K562 (cell line): ENCODE data around the gene AGPAT1. TPM values are rescaled to one million over a fixed set of nuclear protein-coding genes. Genes with fewer than 3 reads are reported as not detected.

Source experiments
- BCL6 ChIP-seq: fragments of 250-450 bp; sonication (Bioruptor Pico); IDR thresholded peaks from 2 replicates; pipeline ENCODE4 v1.4.0; 2020
- BRD9 ChIP-seq: fragments of 450-650 bp; IDR thresholded peaks from 2 replicates; pipeline ENCODE4 v1.6.1; 2018; ENCODE audit warnings: low read depth; ENCODE audit not compliant: partially characterized antibody
- CBX8 ChIP-seq: fragments of 200-600 bp; sonication (generic); IDR thresholded peaks from 2 replicates; pipeline ENCODE4 v1.6.1; 2012; ENCODE audit warnings: borderline replicate concordance, mixed run types, low read depth, mild to moderate bottlenecking, moderate library complexity, mixed read lengths, low read length, control low read depth, inconsistent platforms; ENCODE audit not compliant: poor library complexity, severe bottlenecking; ENCODE audit errors: extremely low read depth
- CC2D1A ChIP-seq: fragments of 450-650 bp; IDR thresholded peaks from 2 replicates; pipeline ENCODE4 v1.6.1; 2017; ENCODE audit warnings: mild to moderate bottlenecking
- CREM ChIP-seq: IDR thresholded peaks from 2 replicates; pipeline ENCODE4 v1.6.1; 2014; ENCODE audit warnings: antibody characterized with exemption, low read depth
- EGR1 ChIP-seq: fragments of 450-650 bp; conservative IDR thresholded peaks from 2 replicates; pipeline ENCODE4 v1.6.1; 2017; ENCODE audit warnings: mild to moderate bottlenecking
- HDAC1 ChIP-seq, 2 experiments: fragments of 450-650 bp; IDR thresholded peaks; 2 replicates each; pipeline ENCODE4 v1.6.1; 2016 to 2017; ENCODE audit warnings: inconsistent platforms in 1 of 2, mild to moderate bottlenecking in 1 of 2, moderate library complexity in 1 of 2
- HDAC8 ChIP-seq: fragments of 450-650 bp; IDR thresholded peaks from 2 replicates; pipeline ENCODE4 v1.6.1; 2016; ENCODE audit warnings: mild to moderate bottlenecking, missing genetic modification characterization, moderate library complexity, missing compliant biosample characterization
- LCOR ChIP-seq: sonication (generic); formaldehyde crosslinking; IDR thresholded peaks from 2 replicates; pipeline ENCODE4 v1.8.0; 2022; ENCODE audit warnings: mild to moderate bottlenecking, missing genetic modification reagents
- MAFF ChIP-seq: IDR thresholded peaks from 2 replicates; pipeline ENCODE4 v1.6.1; 2012; ENCODE audit warnings: low read length, improper control_type of control experiment
- MBD2 ChIP-seq: sonication (generic); IDR thresholded peaks from 2 replicates; pipeline ENCODE4 v1.6.1; 2016; ENCODE audit warnings: low read depth, borderline replicate concordance
- MNT ChIP-seq, 2 experiments: fragments of 450-650 bp; conservative IDR thresholded peaks; 2 replicates each; pipeline ENCODE4 v1.6.1; 2017; ENCODE audit warnings: mild to moderate bottlenecking in 2 of 2, moderate library complexity in 2 of 2
- MTF1 ChIP-seq: fragments of 250-450 bp; sonication (Bioruptor Pico); IDR thresholded peaks from 2 replicates; pipeline ENCODE4 v1.9.0; 2021; ENCODE audit warnings: moderate library complexity, mild to moderate bottlenecking, inconsistent platforms, borderline replicate concordance
- NR2C1 ChIP-seq, 2 experiments: fragments of 450-650 bp; IDR thresholded peaks; 2 replicates each; pipeline ENCODE4 v1.6.1; 2017; ENCODE audit warnings: mild to moderate bottlenecking in 2 of 2, antibody characterized with exemption in 1 of 2, inconsistent platforms in 1 of 2, missing compliant biosample characterization in 1 of 2, missing genetic modification characterization in 1 of 2
- RCOR1 ChIP-seq, 2 experiments: IDR thresholded peaks; 2 replicates each; pipeline ENCODE4 v1.6.1; 2012; ENCODE audit warnings: low read depth in 2 of 2, low read length in 2 of 2, borderline replicate concordance in 1 of 2, improper control_type of control experiment in 1 of 2
- TRIM24 ChIP-seq, 2 experiments: fragments of 450-650 bp; IDR thresholded peaks; 2 replicates each; pipeline ENCODE4 v1.6.1; 2016
- UBTF ChIP-seq, 2 experiments: IDR thresholded peaks; 2 replicates each; pipeline ENCODE4 v1.6.1; 2012; ENCODE audit warnings: improper control_type of control experiment in 2 of 2, low read depth in 2 of 2, low read length in 2 of 2, borderline replicate concordance in 1 of 2
- ZBTB7A ChIP-seq: IDR thresholded peaks from 2 replicates; pipeline ENCODE4 v1.6.1; 2011; ENCODE audit warnings: low read depth, mild to moderate bottlenecking, low read length, moderate library complexity, borderline replicate concordance; ENCODE audit not compliant: control insufficient read depth
- ZKSCAN8 ChIP-seq: fragments of 200-800 bp; sonication (Bioruptor generic); IDR thresholded peaks from 2 replicates; pipeline ENCODE4 v1.6.1; 2016; ENCODE audit warnings: missing genetic modification characterization, missing compliant biosample characterization
- ZSCAN29 ChIP-seq: fragments of 450-650 bp; IDR thresholded peaks from 2 replicates; pipeline ENCODE4 v1.6.1; 2017
- polyA plus RNA-seq, 8 experiments: library from polyadenylated mRNA; depleted of rRNA in 4 of 8; stranded (reverse) in 5 of 8; unstranded in 3 of 8; fragments of >200 nt; fragmentation: Nextera tagmentation in 2 of 8; fragmentation: Illumina TruSeq in 1 of 8; extraction: Ambion mirVana in 2 of 8; extraction: Trizol in 1 of 8; gene quantifications; 2 replicates each; pipeline versions ENCODE4 v1.2.1 to v1.2.3, GENCODE V29; 2011 to 2014; ENCODE audit warnings: inconsistent platforms in 1 of 8, missing spikeins in 1 of 8
- total RNA-seq, 7 experiments: library from RNA; depleted of rRNA in 6 of 7; stranded (reverse); fragments of >200 nt in 6 of 7; fragmentation: Illumina TruSeq in 2 of 7; extraction: Trizol in 2 of 7; gene quantifications; 2 replicates each; pipeline versions ENCODE4 v1.2.1 to v1.2.3, GENCODE V29; 2011 to 2021; ENCODE audit warnings: low replicate concordance in 1 of 7
- TF ChIP-seq, protein P1 (sequence below): fragments of 150-350 bp; IDR thresholded peaks from 2 replicates; pipeline ENCODE4 v1.6.1; 2014; ENCODE audit warnings: low read depth, mild to moderate bottlenecking, low read length, borderline replicate concordance

The AGPAT1 gene
- total and polyA plus RNA-seq, 9 of the 15 experiments (the other 6 are each of a cell fraction or from before 2014, with no cell fraction given) = 37.9 to 176 (median 69.4) TPM

DNA sequence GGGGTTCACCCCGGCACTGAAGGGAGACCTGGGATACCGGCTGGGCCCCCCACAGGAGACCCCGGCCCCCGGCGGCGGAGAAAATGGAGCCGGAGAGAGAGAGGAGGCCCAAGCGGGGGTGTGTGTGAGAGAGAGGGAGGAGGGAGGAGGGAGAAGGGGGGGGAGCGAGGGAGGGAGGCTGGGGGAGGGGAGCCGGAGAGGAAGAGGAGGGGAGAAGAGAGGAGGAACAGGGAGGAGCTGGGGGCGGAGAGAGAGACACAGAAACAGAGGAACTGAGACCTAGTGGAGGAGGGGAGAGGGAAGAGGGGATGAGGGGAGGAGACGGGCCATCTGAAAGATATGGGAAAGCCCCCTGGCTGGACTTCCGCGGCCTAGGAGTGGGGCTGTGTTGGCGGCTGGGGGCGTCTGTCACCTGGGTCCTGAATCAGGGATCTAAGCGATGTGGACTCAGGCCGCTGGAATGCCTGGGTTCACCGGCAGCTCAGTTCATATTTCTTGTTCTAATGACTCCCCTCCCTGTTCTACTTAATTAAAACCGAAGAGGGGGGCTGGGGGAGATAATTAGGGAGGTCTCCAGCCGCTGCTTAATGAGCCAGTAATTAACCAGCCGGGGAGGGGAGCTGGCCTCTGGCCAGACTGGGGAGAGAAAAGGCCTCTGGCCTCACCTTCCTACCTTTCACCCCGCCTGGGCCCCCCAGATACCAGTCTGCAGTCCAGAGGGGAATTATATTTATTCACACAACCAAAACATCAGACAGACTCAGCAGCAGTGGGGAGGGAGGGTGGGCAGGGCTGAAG, 14.4 kb upstream of the AGPAT1 start, which contains the start of gene PBX2 (continued):
- TF ChIP-seq MTF1 (CRISPR knock-in tag) = no peak
- TF ChIP-seq, protein P1, sequence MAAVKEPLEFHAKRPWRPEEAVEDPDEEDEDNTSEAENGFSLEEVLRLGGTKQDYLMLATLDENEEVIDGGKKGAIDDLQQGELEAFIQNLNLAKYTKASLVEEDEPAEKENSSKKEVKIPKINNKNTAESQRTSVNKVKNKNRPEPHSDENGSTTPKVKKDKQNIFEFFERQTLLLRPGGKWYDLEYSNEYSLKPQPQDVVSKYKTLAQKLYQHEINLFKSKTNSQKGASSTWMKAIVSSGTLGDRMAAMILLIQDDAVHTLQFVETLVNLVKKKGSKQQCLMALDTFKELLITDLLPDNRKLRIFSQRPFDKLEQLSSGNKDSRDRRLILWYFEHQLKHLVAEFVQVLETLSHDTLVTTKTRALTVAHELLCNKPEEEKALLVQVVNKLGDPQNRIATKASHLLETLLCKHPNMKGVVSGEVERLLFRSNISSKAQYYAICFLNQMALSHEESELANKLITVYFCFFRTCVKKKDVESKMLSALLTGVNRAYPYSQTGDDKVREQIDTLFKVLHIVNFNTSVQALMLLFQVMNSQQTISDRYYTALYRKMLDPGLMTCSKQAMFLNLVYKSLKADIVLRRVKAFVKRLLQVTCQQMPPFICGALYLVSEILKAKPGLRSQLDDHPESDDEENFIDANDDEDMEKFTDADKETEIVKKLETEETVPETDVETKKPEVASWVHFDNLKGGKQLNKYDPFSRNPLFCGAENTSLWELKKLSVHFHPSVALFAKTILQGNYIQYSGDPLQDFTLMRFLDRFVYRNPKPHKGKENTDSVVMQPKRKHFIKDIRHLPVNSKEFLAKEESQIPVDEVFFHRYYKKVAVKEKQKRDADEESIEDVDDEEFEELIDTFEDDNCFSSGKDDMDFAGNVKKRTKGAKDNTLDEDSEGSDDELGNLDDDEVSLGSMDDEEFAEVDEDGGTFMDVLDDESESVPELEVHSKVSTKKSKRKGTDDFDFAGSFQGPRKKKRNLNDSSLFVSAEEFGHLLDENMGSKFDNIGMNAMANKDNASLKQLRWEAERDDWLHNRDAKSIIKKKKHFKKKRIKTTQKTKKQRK = no peak
- TF ChIP-seq TRIM24 (IDR thresholded peaks at IDR 0.05) = peak in 1 of 2 experiments; percentile 70; a peak in 2 of 4 replicates
- TF ChIP-seq CC2D1A = no peak
- peak; percentile 41; the same call in 1 of the 2 replicates for TF ChIP-seq MBD2
- no peak for TF ChIP-seq ZSCAN29
- no peak for TF ChIP-seq LCOR (CRISPR knock-in tag)
- TF ChIP-seq UBTF (IDR thresholded peaks at IDR 0.05; ENCODE audit: borderline replicate concordance in 1 of 2, low read depth in 2 of 2, low read length in 2 of 2) = no peak
- TF ChIP-seq ZBTB7A = peak; percentile 98
- no peak for TF ChIP-seq NR2C1 (IDR thresholded peaks at IDR 0.05)
- no peak for TF ChIP-seq NR2C1 (tag; IDR thresholded peaks at IDR 0.05)
- no peak for TF ChIP-seq MAFF
- no peak for TF ChIP-seq CBX8
- TF ChIP-seq CREM = peak; percentile 48
- TF ChIP-seq EGR1 = peak; percentile 94
- peak; percentile 66 for TF ChIP-seq BRD9
- TF ChIP-seq MNT (conservative IDR thresholded peaks at IDR 0.05) = peak; percentile 50 to 61; a peak in 2 of 4 replicates
- peak in 1 of 2 experiments; percentile 84; a peak in 2 of 4 replicates for TF ChIP-seq HDAC1 (IDR thresholded peaks at IDR 0.05)
- no peak for TF ChIP-seq ZKSCAN8 (CRISPR knock-in tag)
- no peak for TF ChIP-seq BCL6 (CRISPR knock-in tag)
- TF ChIP-seq HDAC8 (tag) = no peak
- peak in 1 of 2 experiments; percentile 60; a peak in 1 of 4 replicates for TF ChIP-seq RCOR1 (IDR thresholded peaks at IDR 0.05; ENCODE audit: borderline replicate concordance in 1 of 2, low read depth in 2 of 2, low read length in 2 of 2)
